HEK293 (cell line): ENCODE results near the gene GPD1.
A peak's percentile ranks its signal among the peaks of the same experiment; 100 is the strongest.

Source experiments
- CTCF ChIA-PET: fragments of 350-600 bp; formaldehyde crosslinking; extraction: SDS; loops from one replicate; lab custom pipeline; 2021; ENCODE audit warnings: antibody characterized with exemption; lab: Yijun Ruan, JAX
- POLR2A ChIA-PET: fragments of 300-600 bp; formaldehyde crosslinking; extraction: SDS; loops from one replicate; lab custom pipeline; 2020; ENCODE audit warnings: antibody characterized with exemption, inconsistent platforms; lab: Yijun Ruan, JAX
- H3K27ac ChIP-seq: fragments of 200-500 bp; sonication (Bioruptor generic); 2 replicates; pipeline ENCODE4 v1.5.1; 2014; ENCODE audit warnings: low read depth, low read length, control low read depth, inconsistent platforms; ENCODE audit errors: extremely low read depth
- H3K36me3 ChIP-seq, 2 experiments: fragments of 200-500 bp in 1 of 2; sonication (Bioruptor generic) in 1 of 2; 1 replicate in 1 of 2; 2 replicates in 1 of 2; pipeline ENCODE4 v1.5.1; 2014 to 2017; ENCODE audit warnings: inconsistent platforms in 2 of 2, low read length in 2 of 2; ENCODE audit not compliant: control insufficient read depth in 2 of 2, insufficient read depth in 1 of 2
- H3K4me1 ChIP-seq: fragments of 200-500 bp; sonication (Bioruptor generic); 2 replicates; pipeline ENCODE4 v1.5.1; 2014; ENCODE audit warnings: mild to moderate bottlenecking, low read length, inconsistent platforms; ENCODE audit not compliant: control insufficient read depth, insufficient read depth
- H3K4me3 ChIP-seq: 2 replicates; pipeline ENCODE4 v1.5.1; 2011; ENCODE audit warnings: low read depth, mild to moderate bottlenecking, control low read depth, low read length, moderate library complexity
- H3K9me3 ChIP-seq: fragments of 200-500 bp; sonication (Bioruptor generic); 2 replicates; pipeline ENCODE4 v1.5.1; 2014; ENCODE audit warnings: low read depth, low read length, inconsistent platforms; ENCODE audit not compliant: control insufficient read depth, insufficient read depth
- EGR2 ChIP-seq: fragments of 450-650 bp; formaldehyde crosslinking; IDR thresholded peaks from 2 replicates; pipeline ENCODE4 v1.5.1; 2016; ENCODE audit warnings: low read depth, missing biosample characterization, missing genetic modification characterization
- GLIS2 ChIP-seq: fragments of 450-650 bp; formaldehyde crosslinking; IDR thresholded peaks from 2 replicates; pipeline ENCODE4 v1.5.1; 2016; ENCODE audit warnings: missing biosample characterization, missing genetic modification characterization
- HIC1 ChIP-seq: fragments of 450-650 bp; formaldehyde crosslinking; IDR thresholded peaks from 2 replicates; pipeline ENCODE4 v1.5.1; 2016; ENCODE audit warnings: missing biosample characterization, missing genetic modification characterization
- IKZF3 ChIP-seq: fragments of 450-650 bp; IDR thresholded peaks from 2 replicates; pipeline ENCODE4 v1.5.0; 2018; ENCODE audit warnings: missing biosample characterization, mild to moderate bottlenecking, missing genetic modification characterization, moderate library complexity
- INSM2 ChIP-seq: fragments of 450-650 bp; formaldehyde crosslinking; IDR thresholded peaks from 2 replicates; pipeline ENCODE4 v1.5.1; 2016; ENCODE audit warnings: missing biosample characterization, missing genetic modification characterization
- OSR2 ChIP-seq: fragments of 450-650 bp; formaldehyde crosslinking; IDR thresholded peaks from 2 replicates; pipeline ENCODE4 v1.5.1; 2016; ENCODE audit warnings: missing biosample characterization, missing genetic modification characterization
- SCRT2 ChIP-seq: fragments of 450-650 bp; formaldehyde crosslinking; IDR thresholded peaks from 2 replicates; pipeline ENCODE4 v1.5.1; 2016; ENCODE audit warnings: missing biosample characterization, missing genetic modification characterization
- ZEB2 ChIP-seq: fragments of 450-650 bp; formaldehyde crosslinking; IDR thresholded peaks from 2 replicates; pipeline ENCODE4 v1.5.1; 2016; ENCODE audit warnings: missing biosample characterization, missing genetic modification characterization
- ZFP69B ChIP-seq: fragments of 450-650 bp; formaldehyde crosslinking; IDR thresholded peaks from 2 replicates; pipeline ENCODE4 v1.5.1; 2016; ENCODE audit warnings: missing biosample characterization, missing genetic modification characterization
- ZNF121 ChIP-seq: fragments of 450-650 bp; formaldehyde crosslinking; IDR thresholded peaks from 2 replicates; pipeline ENCODE4 v1.5.1; 2016; ENCODE audit warnings: missing biosample characterization, missing genetic modification characterization
- ZNF133 ChIP-seq: fragments of 450-650 bp; formaldehyde crosslinking; IDR thresholded peaks from 2 replicates; pipeline ENCODE4 v1.5.1; 2016; ENCODE audit warnings: missing biosample characterization, missing genetic modification characterization
- ZNF335 ChIP-seq: fragments of 450-650 bp; formaldehyde crosslinking; conservative IDR thresholded peaks from 2 replicates; pipeline ENCODE4 v1.5.1; 2016; ENCODE audit warnings: missing biosample characterization, missing genetic modification characterization
- ZNF341 ChIP-seq: fragments of 450-650 bp; formaldehyde crosslinking; IDR thresholded peaks from 2 replicates; pipeline ENCODE4; 2016; ENCODE audit warnings: low read depth, missing biosample characterization, missing genetic modification characterization
- ZNF366 ChIP-seq: fragments of 450-650 bp; formaldehyde crosslinking; conservative IDR thresholded peaks from 2 replicates; pipeline ENCODE4 v1.5.1; 2016; ENCODE audit warnings: missing biosample characterization, missing genetic modification characterization
- ZNF521 ChIP-seq: fragments of 450-650 bp; formaldehyde crosslinking; IDR thresholded peaks from 2 replicates; pipeline ENCODE4 v1.5.1; 2017; ENCODE audit warnings: missing biosample characterization, mild to moderate bottlenecking, missing genetic modification characterization
- ZNF600 ChIP-seq: fragments of 450-650 bp; formaldehyde crosslinking; IDR thresholded peaks from 2 replicates; pipeline ENCODE4 v1.5.1; 2016; ENCODE audit warnings: missing biosample characterization, missing genetic modification characterization
- ZNF664 ChIP-seq: fragments of 450-650 bp; formaldehyde crosslinking; IDR thresholded peaks from 2 replicates; pipeline ENCODE4 v1.5.1; 2016; ENCODE audit warnings: missing biosample characterization, missing genetic modification characterization
- ZNF677 ChIP-seq: fragments of 450-650 bp; IDR thresholded peaks from 2 replicates; pipeline ENCODE4 v1.5.0; 2018; ENCODE audit warnings: missing biosample characterization, mild to moderate bottlenecking, missing genetic modification characterization, moderate library complexity
- TF ChIP-seq, protein P1 (sequence below): fragments of 450-650 bp; formaldehyde crosslinking; IDR thresholded peaks from 2 replicates; pipeline ENCODE4 v1.5.1; 2016; ENCODE audit warnings: missing biosample characterization, missing genetic modification characterization
- TF ChIP-seq, protein P2 (sequence below): fragments of 450-650 bp; IDR thresholded peaks from 2 replicates; pipeline ENCODE4 v1.5.1; 2018; ENCODE audit warnings: missing biosample characterization, missing genetic modification characterization
- TF ChIP-seq, protein P3 (sequence below): fragments of 450-650 bp; formaldehyde crosslinking; IDR thresholded peaks from 2 replicates; pipeline ENCODE4 v1.5.1; 2016; ENCODE audit warnings: missing biosample characterization, missing genetic modification characterization

Gene GPD1

GRCh38 chr12:50110127-50110761 lies 6.4 kb downstream of the GPD1 start (continued):
- TF ChIP-seq ZNF133 (tag by site-specific recombination) (no peak), ZNF341 (tag by site-specific recombination) (peak; percentile 63; the same call in 1 of the 2 replicates), ZNF335 (tag by site-specific recombination) (peak; percentile 13; the same call in 1 of the 2 replicates), OSR2 (peak; percentile 78), ZEB2 (tag by site-specific recombination) (no peak), IKZF3 (tag by site-specific recombination) (no peak), ZFP69B (tag by site-specific recombination) (0 out of 2 replicates have a peak, but pooled peaks have one; percentile 27), ZNF521 (tag by site-specific recombination) (no peak)
- TF ChIP-seq, protein P1, sequence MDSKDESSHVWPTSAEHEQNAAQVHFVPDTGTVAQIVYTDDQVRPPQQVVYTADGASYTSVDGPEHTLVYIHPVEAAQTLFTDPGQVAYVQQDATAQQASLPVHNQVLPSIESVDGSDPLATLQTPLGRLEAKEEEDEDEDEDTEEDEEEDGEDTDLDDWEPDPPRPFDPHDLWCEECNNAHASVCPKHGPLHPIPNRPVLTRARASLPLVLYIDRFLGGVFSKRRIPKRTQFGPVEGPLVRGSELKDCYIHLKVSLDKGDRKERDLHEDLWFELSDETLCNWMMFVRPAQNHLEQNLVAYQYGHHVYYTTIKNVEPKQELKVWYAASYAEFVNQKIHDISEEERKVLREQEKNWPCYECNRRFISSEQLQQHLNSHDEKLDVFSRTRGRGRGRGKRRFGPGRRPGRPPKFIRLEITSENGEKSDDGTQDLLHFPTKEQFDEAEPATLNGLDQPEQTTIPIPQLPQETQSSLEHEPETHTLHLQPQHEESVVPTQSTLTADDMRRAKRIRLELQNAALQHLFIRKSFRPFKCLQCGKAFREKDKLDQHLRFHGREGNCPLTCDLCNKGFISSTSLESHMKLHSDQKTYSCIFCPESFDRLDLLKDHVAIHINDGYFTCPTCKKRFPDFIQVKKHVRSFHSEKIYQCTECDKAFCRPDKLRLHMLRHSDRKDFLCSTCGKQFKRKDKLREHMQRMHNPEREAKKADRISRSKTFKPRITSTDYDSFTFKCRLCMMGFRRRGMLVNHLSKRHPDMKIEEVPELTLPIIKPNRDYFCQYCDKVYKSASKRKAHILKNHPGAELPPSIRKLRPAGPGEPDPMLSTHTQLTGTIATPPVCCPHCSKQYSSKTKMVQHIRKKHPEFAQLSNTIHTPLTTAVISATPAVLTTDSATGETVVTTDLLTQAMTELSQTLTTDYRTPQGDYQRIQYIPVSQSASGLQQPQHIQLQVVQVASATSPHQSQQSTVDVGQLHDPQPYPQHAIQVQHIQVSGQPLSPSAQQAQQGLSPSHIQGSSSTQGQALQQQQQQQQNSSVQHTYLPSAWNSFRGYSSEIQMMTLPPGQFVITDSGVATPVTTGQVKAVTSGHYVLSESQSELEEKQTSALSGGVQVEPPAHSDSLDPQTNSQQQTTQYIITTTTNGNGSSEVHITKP = 0 out of 2 replicates have a peak, but pooled peaks have one; percentile 23
- TF ChIP-seq, protein P2, sequence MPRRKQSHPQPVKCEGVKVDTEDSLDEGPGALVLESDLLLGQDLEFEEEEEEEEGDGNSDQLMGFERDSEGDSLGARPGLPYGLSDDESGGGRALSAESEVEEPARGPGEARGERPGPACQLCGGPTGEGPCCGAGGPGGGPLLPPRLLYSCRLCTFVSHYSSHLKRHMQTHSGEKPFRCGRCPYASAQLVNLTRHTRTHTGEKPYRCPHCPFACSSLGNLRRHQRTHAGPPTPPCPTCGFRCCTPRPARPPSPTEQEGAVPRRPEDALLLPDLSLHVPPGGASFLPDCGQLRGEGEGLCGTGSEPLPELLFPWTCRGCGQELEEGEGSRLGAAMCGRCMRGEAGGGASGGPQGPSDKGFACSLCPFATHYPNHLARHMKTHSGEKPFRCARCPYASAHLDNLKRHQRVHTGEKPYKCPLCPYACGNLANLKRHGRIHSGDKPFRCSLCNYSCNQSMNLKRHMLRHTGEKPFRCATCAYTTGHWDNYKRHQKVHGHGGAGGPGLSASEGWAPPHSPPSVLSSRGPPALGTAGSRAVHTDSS (tag by site-specific recombination) = peak; percentile 82
- TF ChIP-seq, protein P3, sequence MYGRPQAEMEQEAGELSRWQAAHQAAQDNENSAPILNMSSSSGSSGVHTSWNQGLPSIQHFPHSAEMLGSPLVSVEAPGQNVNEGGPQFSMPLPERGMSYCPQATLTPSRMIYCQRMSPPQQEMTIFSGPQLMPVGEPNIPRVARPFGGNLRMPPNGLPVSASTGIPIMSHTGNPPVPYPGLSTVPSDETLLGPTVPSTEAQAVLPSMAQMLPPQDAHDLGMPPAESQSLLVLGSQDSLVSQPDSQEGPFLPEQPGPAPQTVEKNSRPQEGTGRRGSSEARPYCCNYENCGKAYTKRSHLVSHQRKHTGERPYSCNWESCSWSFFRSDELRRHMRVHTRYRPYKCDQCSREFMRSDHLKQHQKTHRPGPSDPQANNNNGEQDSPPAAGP = peak; percentile 35; the same call in 1 of the 2 replicates

- ChIA-PET CTCF (interaction anchor here (0.6 to 5.1 kb wide), 28 partner anchors 9 to 221 kb away, joined by 3 to 53 read pairs (median 5); partner anchors contain the start of genes CERS5, GPD1 and SMARCD1), POLR2A (interaction anchor here (0.9 to 5.0 kb wide), 13 partner anchors 8 to 204 kb away, joined by 3 to 68 read pairs (median 9); partner anchors contain the start of genes CERS5, GPD1, LIMA1 and SMARCD1)
- Histone ChIP-seq H3K9me3 (no peaks in the 10 kb centered on the region), H3K4me1 (peaks cover 3% of the 10 kb centered on the region; the same call in 1 of the 2 replicates), H3K27ac (0 out of 2 replicates have a peak overlapping the region, but pooled peaks have one; percentile 27), H3K36me3 (peaks cover 0 to 5% of the 10 kb centered on the region in 2 experiments; a peak in 2 of 3 replicates), H3K4me3 (no peak overlapping the region)
- TF ChIP-seq ZNF600 (peak; percentile 2; the same call in 1 of the 2 replicates), ZNF664 (tag by site-specific recombination) (no peak)
Observed at GRCh38 chr12:50110762-50111351, 7.0 kb downstream of the GPD1 start.

- H3K36me3 ChIP-seq = peaks cover 0 to 7% of the 10 kb centered on the region in 2 experiments; a peak in 2 of 3 replicates
- no peak overlapping the region for H3K27ac ChIP-seq
- H3K9me3 ChIP-seq = no peaks in the 10 kb centered on the region
- ChIA-PET POLR2A (interaction anchor here (0.7 to 5.0 kb wide), 23 partner anchors 9 to 203 kb away, joined by 3 to 68 read pairs (median 5); partner anchors contain the start of genes CERS5, GPD1, LIMA1 and SMARCD1), CTCF (interaction anchor here (0.5 to 5.1 kb wide), 36 partner anchors 10 to 327 kb away, joined by 3 to 53 read pairs (median 4); partner anchors contain the start of genes CERS5, GPD1 and SMARCD1)
- no peak overlapping the region for H3K4me3 ChIP-seq
- H3K4me1 ChIP-seq = peaks cover 4% of the 10 kb centered on the region; the same call in 1 of the 2 replicates
- TF ChIP-seq GLIS2 (tag by site-specific recombination) = 0 out of 2 replicates have a peak, but pooled peaks have one; percentile 10
- 0 out of 2 replicates have a peak, but pooled peaks have one; percentile 9 for TF ChIP-seq EGR2
- no peak for TF ChIP-seq ZNF677
- TF ChIP-seq ZNF366 (tag by site-specific recombination) = 0 out of 2 replicates have a peak, but pooled peaks have one; percentile 17
- peak; percentile 88 for TF ChIP-seq HIC1 (tag by site-specific recombination)
- no peak for TF ChIP-seq SCRT2 (tag by site-specific recombination)
- peak; percentile 87 for TF ChIP-seq ZNF121 (tag by site-specific recombination)
- no peak for TF ChIP-seq INSM2 (tag by site-specific recombination)
Observed at GRCh38 chr12:50111395-50111692, 7.5 kb downstream of the GPD1 start.
